GM18498 (cell line): Measurements from ENCODE around the gene VMO1.

Experiments
- ATAC-seq: cut with Tn5 transposase; IDR thresholded peaks from one replicate; pipeline ENCODE4 v1.9.1; 2021; ENCODE audit warnings: mild to moderate bottlenecking, moderate library complexity; ENCODE audit not compliant: unreplicated experiment

The VMO1 gene

GRCh38 chr17:4800462-4801196, 14.5 kb upstream of the VMO1 start:
- ATAC-seq = no peak

GRCh38 chr17:4796552-4796920, 10.4 kb upstream of the VMO1 start:
- ATAC-seq = peak; percentile 22

GRCh38 chr17:4795168-4795567, 9.0 kb upstream of the VMO1 start:
- ATAC-seq = no peak

- ATAC-seq = no peak
Observed at GRCh38 chr17:4790705-4791088, 4.5 kb upstream of the VMO1 start.

- peak; percentile 90 for ATAC-seq
Observed at GRCh38 chr17:4789951-4790704, 4.0 kb upstream of the VMO1 start.

GRCh38 chr17:4789701-4789950, 3.5 kb upstream of the VMO1 start:
- ATAC-seq = no peak

- no peak for ATAC-seq
Observed at GRCh38 chr17:4788807-4789700, 2.9 kb upstream of the VMO1 start, which contains the start of gene GLTPD2. Gene GLTPD2 (plus strand): TSS chr17:4788964. CDS start chr17:4789012, 48 bp downstream.

- ATAC-seq = no peak
Observed at GRCh38 chr17:4788159-4788806, 2.1 kb upstream of the VMO1 start.

GRCh38 chr17:4786516-4786915, 352 bp upstream of the VMO1 start:
- no peak for ATAC-seq

- no peak for ATAC-seq
Observed at GRCh38 chr17:4785311-4786105, 656 bp downstream of the VMO1 start.

- ATAC-seq = no peak
Observed at GRCh38 chr17:4782652-4783051, 3.5 kb downstream of the VMO1 start.

GRCh38 chr17:4780325-4780955, 5.7 kb downstream of the VMO1 start:
- ATAC-seq = no peak

- ATAC-seq = no peak
Observed at GRCh38 chr17:4777969-4778760, 8.0 kb downstream of the VMO1 start.

GRCh38 chr17:4772235-4772613, 13.9 kb downstream of the VMO1 start:
- no peak for ATAC-seq

GRCh38 chr17:4771519-4772234, 14.5 kb downstream of the VMO1 start, which contains the start of gene TM4SF5:
Gene TM4SF5 (plus strand): TSS chr17:4771886. CDS start chr17:4771923, 37 bp downstream.
- no peak for ATAC-seq

- no peak for ATAC-seq
Observed at GRCh38 chr17:4769628-4770027, 16.5 kb downstream of the VMO1 start.

GRCh38 chr17:4768298-4768697, 17.9 kb downstream of the VMO1 start:
- no peak for ATAC-seq

GRCh38 chr17:4766723-4767122, 19.4 kb downstream of the VMO1 start:
- ATAC-seq = no peak
